ENCODE measurements around the gene KRT38. TPM values are rescaled to one million over a fixed set of nuclear protein-coding genes. Genes with fewer than 3 reads are reported as not detected.
"Not testable (repeated sequence)": the region's sequence is repeated elsewhere in the genome, so short reads cannot be mapped to it uniquely, and the experiment has no call there.

KRT38 gene
- polyA plus RNA-seq, 4 donors = not detected

- no peak for FAIRE-seq
- Histone ChIP-seq H3K27me3 (ENCODE audit: control insufficient read depth in 3 of 3, insufficient read depth in 3 of 3, low read length in 3 of 3) (peaks cover 0 to 14% (median 3%) of the 10 kb centered on the region in 3 donors), H3K9me3 (ENCODE audit: control insufficient read depth in 2 of 2, insufficient read depth in 1 of 2, low read depth in 1 of 2, low read length in 1 of 2) (no peaks in the 10 kb centered on the region), H3K36me3 (ENCODE audit: control insufficient read depth in 3 of 3, insufficient read depth in 2 of 3, low read depth in 1 of 3, low read length in 3 of 3) (no peaks in the 10 kb centered on the region), H3K27ac (ENCODE audit: low read depth in 1 of 3, low read length in 2 of 3) (no peak within 1 kb of the TSS), H3K4me1 (ENCODE audit: control insufficient read depth in 3 of 3, insufficient read depth in 2 of 3, low read depth in 1 of 3, low read length in 2 of 3) (no peaks in the 10 kb centered on the region), H3K4me3 (ENCODE audit: low read depth in 1 of 3, low read length in 3 of 3) (no peak within 1 kb of the TSS)
- WGBS, 3 donors = 91 to 93% (median 92%) methylated on average over 12 to 13 of the region's 13 CpGs
- no peak for DNase-seq
These were observed 16.6 kb downstream of the KRT38 start, which contains the start of gene KRT37 for GRCh38 chr17:41424111-41424635. Gene KRT37 (minus strand): TSS chr17:41424585. CDS start chr17:41424523, 62 bp downstream.

GRCh38 chr17:41422586-41422985 lies 18.2 kb downstream of the KRT38 start:
- not testable (repeated sequence) for H3K9me3 ChIP-seq (ENCODE audit: control insufficient read depth in 2 of 2, insufficient read depth in 1 of 2, low read depth in 1 of 2, low read length in 1 of 2); H3K4me1 ChIP-seq (ENCODE audit: control insufficient read depth in 3 of 3, insufficient read depth in 2 of 3, low read depth in 1 of 3, low read length in 2 of 3); FAIRE-seq; DNase-seq; H3K4me3 ChIP-seq (ENCODE audit: low read depth in 1 of 3, low read length in 3 of 3); H3K36me3 ChIP-seq (ENCODE audit: control insufficient read depth in 3 of 3, insufficient read depth in 2 of 3, low read depth in 1 of 3, low read length in 3 of 3); H3K27ac ChIP-seq (ENCODE audit: low read depth in 1 of 3, low read length in 2 of 3)
- peaks cover 0 to 11% (median 0%) of the 10 kb centered on the region in 3 donors for H3K27me3 ChIP-seq (ENCODE audit: control insufficient read depth in 3 of 3, insufficient read depth in 3 of 3, low read length in 3 of 3)
- WGBS, 3 donors = 85 to 89% (median 88%) methylated on average over 11 of the region's 11 CpGs

GRCh38 chr17:41421617-41422016 lies 19.2 kb downstream of the KRT38 start:
- DNase-seq (no peak), FAIRE-seq (no peak)
- H3K9me3 ChIP-seq (ENCODE audit: control insufficient read depth in 2 of 2, insufficient read depth in 1 of 2, low read depth in 1 of 2, low read length in 1 of 2) = no peaks in the 10 kb centered on the region
- H3K4me3 ChIP-seq (ENCODE audit: low read depth in 1 of 3, low read length in 3 of 3) = no peak overlapping the region
- H3K27me3 ChIP-seq (ENCODE audit: control insufficient read depth in 3 of 3, insufficient read depth in 3 of 3, low read length in 3 of 3) = peaks cover 0 to 11% (median 0%) of the 10 kb centered on the region in 3 donors
- no peaks in the 10 kb centered on the region for H3K36me3 ChIP-seq (ENCODE audit: control insufficient read depth in 3 of 3, insufficient read depth in 2 of 3, low read depth in 1 of 3, low read length in 3 of 3)
- H3K4me1 ChIP-seq (ENCODE audit: control insufficient read depth in 3 of 3, insufficient read depth in 2 of 3, low read depth in 1 of 3, low read length in 2 of 3) = no peaks in the 10 kb centered on the region
- 69 to 83% (median 81%) methylated on average over 4 of the region's 4 CpGs for WGBS, 3 donors
- H3K27ac ChIP-seq (ENCODE audit: low read depth in 1 of 3, low read length in 2 of 3) = no peak overlapping the region

GRCh38 chr17:41421116-41421515 lies 19.7 kb downstream of the KRT38 start:
- Histone ChIP-seq H3K4me1 (ENCODE audit: control insufficient read depth in 3 of 3, insufficient read depth in 2 of 3, low read depth in 1 of 3, low read length in 2 of 3) (no peaks in the 10 kb centered on the region), H3K27me3 (ENCODE audit: control insufficient read depth in 3 of 3, insufficient read depth in 3 of 3, low read length in 3 of 3) (peaks cover 0 to 11% (median 0%) of the 10 kb centered on the region in 3 donors), H3K36me3 (ENCODE audit: control insufficient read depth in 3 of 3, insufficient read depth in 2 of 3, low read depth in 1 of 3, low read length in 3 of 3) (no peaks in the 10 kb centered on the region), H3K27ac (ENCODE audit: low read depth in 1 of 3, low read length in 2 of 3) (no peak overlapping the region), H3K9me3 (ENCODE audit: control insufficient read depth in 2 of 2, insufficient read depth in 1 of 2, low read depth in 1 of 2, low read length in 1 of 2) (no peaks in the 10 kb centered on the region), H3K4me3 (ENCODE audit: low read depth in 1 of 3, low read length in 3 of 3) (no peak overlapping the region)
- 81 to 88% (median 87%) methylated on average over 9 of the region's 9 CpGs for WGBS, 3 donors
- FAIRE-seq (no peak), DNase-seq (no peak)

GRCh38 chr17:41420134-41420533 lies 20.6 kb downstream of the KRT38 start:
- FAIRE-seq = no peak
- H3K27me3 ChIP-seq (ENCODE audit: control insufficient read depth in 3 of 3, insufficient read depth in 3 of 3, low read length in 3 of 3) = peaks cover 0 to 11% (median 0%) of the 10 kb centered on the region in 3 donors
- no peaks in the 10 kb centered on the region for H3K4me1 ChIP-seq (ENCODE audit: control insufficient read depth in 3 of 3, insufficient read depth in 2 of 3, low read depth in 1 of 3, low read length in 2 of 3)
- H3K9me3 ChIP-seq (ENCODE audit: control insufficient read depth in 2 of 2, insufficient read depth in 1 of 2, low read depth in 1 of 2, low read length in 1 of 2) = no peaks in the 10 kb centered on the region
- no peak overlapping the region for H3K4me3 ChIP-seq (ENCODE audit: low read depth in 1 of 3, low read length in 3 of 3)
- DNase-seq = no peak
- H3K36me3 ChIP-seq (ENCODE audit: control insufficient read depth in 3 of 3, insufficient read depth in 2 of 3, low read depth in 1 of 3, low read length in 3 of 3) = no peaks in the 10 kb centered on the region
- 70 to 89% (median 84%) methylated on average over 4 of the region's 4 CpGs for WGBS, 3 donors
- no peak overlapping the region for H3K27ac ChIP-seq (ENCODE audit: low read depth in 1 of 3, low read length in 2 of 3)

GRCh38 chr17:41419716-41420115 lies 21.1 kb downstream of the KRT38 start:
- Histone ChIP-seq H3K9me3 (ENCODE audit: control insufficient read depth in 2 of 2, insufficient read depth in 1 of 2, low read depth in 1 of 2, low read length in 1 of 2) (no peaks in the 10 kb centered on the region), H3K4me1 (ENCODE audit: control insufficient read depth in 3 of 3, insufficient read depth in 2 of 3, low read depth in 1 of 3, low read length in 2 of 3) (no peaks in the 10 kb centered on the region), H3K36me3 (ENCODE audit: control insufficient read depth in 3 of 3, insufficient read depth in 2 of 3, low read depth in 1 of 3, low read length in 3 of 3) (no peaks in the 10 kb centered on the region), H3K27ac (ENCODE audit: low read depth in 1 of 3, low read length in 2 of 3) (no peak overlapping the region), H3K4me3 (ENCODE audit: low read depth in 1 of 3, low read length in 3 of 3) (no peak overlapping the region), H3K27me3 (ENCODE audit: control insufficient read depth in 3 of 3, insufficient read depth in 3 of 3, low read length in 3 of 3) (peaks cover 0 to 11% (median 0%) of the 10 kb centered on the region in 3 donors)
- no peak for FAIRE-seq
- DNase-seq = no peak
- WGBS, 3 donors = 89 to 96% (median 93%) methylated on average over 4 of the region's 4 CpGs

- Histone ChIP-seq H3K4me3 (ENCODE audit: low read depth in 1 of 3, low read length in 3 of 3) (no peak overlapping the region), H3K36me3 (ENCODE audit: control insufficient read depth in 3 of 3, insufficient read depth in 2 of 3, low read depth in 1 of 3, low read length in 3 of 3) (no peaks in the 10 kb centered on the region), H3K9me3 (ENCODE audit: control insufficient read depth in 2 of 2, insufficient read depth in 1 of 2, low read depth in 1 of 2, low read length in 1 of 2) (no peaks in the 10 kb centered on the region), H3K27me3 (ENCODE audit: control insufficient read depth in 3 of 3, insufficient read depth in 3 of 3, low read length in 3 of 3) (peaks cover 0 to 11% (median 0%) of the 10 kb centered on the region in 3 donors), H3K4me1 (ENCODE audit: control insufficient read depth in 3 of 3, insufficient read depth in 2 of 3, low read depth in 1 of 3, low read length in 2 of 3) (no peaks in the 10 kb centered on the region), H3K27ac (ENCODE audit: low read depth in 1 of 3, low read length in 2 of 3) (no peak overlapping the region)
- FAIRE-seq (no peak), DNase-seq (no peak)
- WGBS, 3 donors = 91 to 92% (median 91%) methylated on average over 7 of the region's 7 CpGs
These were observed 22.5 kb downstream of the KRT38 start for GRCh38 chr17:41418116-41418860.

- peak in 1 of 2 donors; percentile 32 for DNase-seq
- no peaks in the 10 kb centered on the region for H3K4me1 ChIP-seq (ENCODE audit: control insufficient read depth in 3 of 3, insufficient read depth in 2 of 3, low read depth in 1 of 3, low read length in 2 of 3)
- no peaks in the 10 kb centered on the region for H3K36me3 ChIP-seq (ENCODE audit: control insufficient read depth in 3 of 3, insufficient read depth in 2 of 3, low read depth in 1 of 3, low read length in 3 of 3)
- no peak overlapping the region for H3K27ac ChIP-seq (ENCODE audit: low read depth in 1 of 3, low read length in 2 of 3)
- no peak for FAIRE-seq
- 40 to 51% (median 47%) methylated on average over 4 of the region's 4 CpGs for WGBS, 3 donors
- H3K9me3 ChIP-seq (ENCODE audit: control insufficient read depth in 2 of 2, insufficient read depth in 1 of 2, low read depth in 1 of 2, low read length in 1 of 2) = no peaks in the 10 kb centered on the region
- H3K27me3 ChIP-seq (ENCODE audit: control insufficient read depth in 3 of 3, insufficient read depth in 3 of 3, low read length in 3 of 3) = peaks cover 0 to 11% (median 0%) of the 10 kb centered on the region in 3 donors
- no peak overlapping the region for H3K4me3 ChIP-seq (ENCODE audit: low read depth in 1 of 3, low read length in 3 of 3)
These were observed 23.2 kb downstream of the KRT38 start for GRCh38 chr17:41417576-41418015.

Measured in small intestine (tissue), 7 donors.